Measurements from ENCODE around the gene REEP3. TPM values are rescaled to one million over a fixed set of nuclear protein-coding genes. Genes with fewer than 3 reads are reported as not detected.
A peak's percentile ranks its signal among the peaks of the same experiment; 100 is the strongest.

The REEP3 gene
- total RNA-seq, 1 donor from 2014 or later, result 17.7 TPM

GRCh38 chr10:63503395-63503794, 17.8 kb upstream of the REEP3 start:
- DNase-seq (ENCODE audit: missing footprints), result no peak
- intact Hi-C loops (cut with DNase I), result no loop called here
- ATAC-seq, result no peak

GRCh38 chr10:63504145-63504881, 16.9 kb upstream of the REEP3 start:
- DNase-seq (ENCODE audit: missing footprints) (no peak), ATAC-seq (no peak)
- intact Hi-C loops (cut with DNase I), result no loop called here

- no peak for ATAC-seq
- intact Hi-C loops (cut with DNase I), result no loop called here
Observed at GRCh38 chr10:63505562-63505961, 15.6 kb upstream of the REEP3 start.

GRCh38 chr10:63506554-63506953, 14.6 kb upstream of the REEP3 start:
- intact Hi-C loops (cut with DNase I), result no loop called here
- DNase-seq (ENCODE audit: missing footprints) (no peak), ATAC-seq (no peak)

More at GRCh38 chr10:63505562-63505961, 15.6 kb upstream of the REEP3 start:
- no peak for DNase-seq (ENCODE audit: missing footprints)

GRCh38 chr10:63515002-63515763, 6.0 kb upstream of the REEP3 start:
- DNase-seq (ENCODE audit: missing footprints), result no peak
- intact Hi-C loops (cut with DNase I), result no loop called here
- ATAC-seq, result peak; percentile 39

GRCh38 chr10:63516207-63516606, 5.0 kb upstream of the REEP3 start:
- intact Hi-C loops (cut with DNase I), result no loop called here
- DNase-seq (ENCODE audit: missing footprints), result no peak
- no peak for ATAC-seq

GRCh38 chr10:63518690-63519288, 2.4 kb upstream of the REEP3 start:
- ATAC-seq (no peak), DNase-seq (ENCODE audit: missing footprints) (no peak)
- intact Hi-C loops (cut with DNase I), result no loop called here

GRCh38 chr10:63521416-63522276, 445 bp downstream of the REEP3 start:
- intact Hi-C loops (cut with DNase I), result loop anchor here (2.0 to 5.0 kb wide), 6 partner anchors 54 to 314 kb away; partner anchors contain the start of gene JMJD1C
- DNase-seq (ENCODE audit: missing footprints), result peak; percentile 91
- peak; percentile 88 for ATAC-seq

- intact Hi-C loops (cut with DNase I), result loop anchor here (5.0 kb wide), 5 partner anchors 55 to 315 kb away; partner anchors contain the start of gene JMJD1C
- DNase-seq (ENCODE audit: missing footprints) (no peak), ATAC-seq (no peak)
Observed at GRCh38 chr10:63522277-63522687, 1.1 kb downstream of the REEP3 start.

- ATAC-seq (no peak), DNase-seq (ENCODE audit: missing footprints) (no peak)
- intact Hi-C loops (cut with DNase I), result loop anchor here (5.0 kb wide), 5 partner anchors 56 to 316 kb away; partner anchors contain the start of gene JMJD1C
Observed at GRCh38 chr10:63522995-63523394, 1.8 kb downstream of the REEP3 start.

GRCh38 chr10:63525021-63525420, 3.8 kb downstream of the REEP3 start:
- ATAC-seq (no peak), DNase-seq (ENCODE audit: missing footprints) (no peak)
- intact Hi-C loops (cut with DNase I), result no loop called here

GRCh38 chr10:63527401-63527800, 6.2 kb downstream of the REEP3 start:
- ATAC-seq (no peak), DNase-seq (ENCODE audit: missing footprints) (no peak)
- intact Hi-C loops (cut with DNase I), result no loop called here

- intact Hi-C loops (cut with DNase I), result no loop called here
- ATAC-seq (peak; percentile 37), DNase-seq (ENCODE audit: missing footprints) (no peak)
Observed at GRCh38 chr10:63528084-63528744, 7.0 kb downstream of the REEP3 start.

GRCh38 chr10:63530409-63530808, 9.2 kb downstream of the REEP3 start:
- no peak for DNase-seq (ENCODE audit: missing footprints)
- intact Hi-C loops (cut with DNase I), result no loop called here
- ATAC-seq, result no peak

- ATAC-seq (no peak), DNase-seq (ENCODE audit: missing footprints) (no peak)
- intact Hi-C loops (cut with DNase I), result no loop called here
Observed at GRCh38 chr10:63534723-63535122, 13.5 kb downstream of the REEP3 start.

GRCh38 chr10:63536698-63537097, 15.5 kb downstream of the REEP3 start:
- intact Hi-C loops (cut with DNase I), result no loop called here
- DNase-seq (ENCODE audit: missing footprints), result no peak
- ATAC-seq, result no peak

GRCh38 chr10:63537536-63537935, 16.3 kb downstream of the REEP3 start:
- ATAC-seq (no peak), DNase-seq (ENCODE audit: missing footprints) (no peak)
- intact Hi-C loops (cut with DNase I), result no loop called here

- intact Hi-C loops (cut with DNase I), result no loop called here
- no peak for DNase-seq (ENCODE audit: missing footprints)
- no peak for ATAC-seq
Observed at GRCh38 chr10:63539377-63539776, 18.2 kb downstream of the REEP3 start.

All from Right ventricle myocardium inferior (tissue), 1 donor.